CD4-positive, alpha-beta T cell (primary cell): ENCODE data around the gene CCSER2. TPM values are rescaled to one million over a fixed set of nuclear protein-coding genes. Genes with fewer than 3 reads are reported as not detected.
"Not testable (repeated sequence)": the region's sequence is repeated elsewhere in the genome, so short reads cannot be mapped to it uniquely, and the experiment has no call there.

Experiments
- ATAC-seq: fragments of 200-7000 bp; cut with Tn5 transposase; one replicate; pipeline ENCODE4 v1.10.0; 2022; ENCODE audit warnings: mild to moderate bottlenecking; ENCODE audit not compliant: poor library complexity
- CTCF ChIA-PET: fragments of 350-600 bp; sonication (Branson Sonifier 250); formaldehyde crosslinking; loops from one replicate; lab custom pipeline; 2021; ENCODE audit warnings: antibody characterized with exemption, inconsistent platforms; lab: Charles Lee
- POLR2A ChIA-PET: fragments of 350-600 bp; sonication (Branson Sonifier 250); formaldehyde crosslinking; loops from one replicate; lab custom pipeline; 2021; ENCODE audit warnings: antibody characterized with exemption, inconsistent platforms; lab: Charles Lee
- DNase-seq, 14 experiments: peaks; one replicate each; pipeline ENCODE4 v3.0.0-alpha.2; 2013 to 2020; ENCODE audit warnings: mixed read lengths in 2 of 14
- H3K27ac ChIP-seq, 2 donors: one replicate each; pipeline versions ENCODE4 v1.5.1 to v1.7.0; 2013; ENCODE audit warnings: low read length in 2 of 2, low read depth in 1 of 2, mild to moderate bottlenecking in 1 of 2
- H3K27me3 ChIP-seq, 2 experiments: 1 replicate in 1 of 2; 2 replicates in 1 of 2; pipeline versions ENCODE4 v1.6.1 to v1.7.0; 2013; ENCODE audit warnings: low read length in 2 of 2, control low read depth in 1 of 2, mild to moderate bottlenecking in 1 of 2, moderate library complexity in 1 of 2; ENCODE audit not compliant: insufficient read depth in 2 of 2, control insufficient read depth in 1 of 2
- H3K36me3 ChIP-seq: one replicate; pipeline ENCODE4 v1.6.1; 2013; ENCODE audit warnings: low read length, control low read depth; ENCODE audit not compliant: insufficient read depth
- H3K4me1 ChIP-seq: one replicate; pipeline ENCODE4 v1.6.1; 2013; ENCODE audit warnings: low read length, control low read depth; ENCODE audit not compliant: insufficient read depth
- H3K4me3 ChIP-seq: one replicate; pipeline ENCODE4 v1.5.1; 2013; ENCODE audit warnings: mild to moderate bottlenecking, low read length, moderate library complexity
- H3K9me3 ChIP-seq, 2 experiments: 1 replicate in 1 of 2; 2 replicates in 1 of 2; pipeline versions ENCODE4 v1.6.1 to v1.7.0; 2013; ENCODE audit warnings: low read length in 2 of 2, mild to moderate bottlenecking in 2 of 2, control low read depth in 1 of 2, moderate library complexity in 1 of 2; ENCODE audit not compliant: control insufficient read depth in 1 of 2, insufficient read depth in 1 of 2
- H3K27ac Mint-ChIP-seq: one replicate; pipeline ENCODE4 v1.8.0; 2020; ENCODE audit warnings: mixed read lengths
- H3K27me3 Mint-ChIP-seq: one replicate; pipeline ENCODE4 v1.8.0; 2021; ENCODE audit warnings: mixed read lengths
- H3K36me3 Mint-ChIP-seq: one replicate; pipeline ENCODE4 v1.8.0; 2021; ENCODE audit warnings: low read depth, mixed read lengths
- H3K4me1 Mint-ChIP-seq: one replicate; pipeline ENCODE4 v1.8.0; 2021; ENCODE audit warnings: low read depth, mixed read lengths
- H3K4me3 Mint-ChIP-seq: one replicate; pipeline ENCODE4 v1.8.0; 2020; ENCODE audit warnings: mild to moderate bottlenecking, mixed read lengths
- H3K9me3 Mint-ChIP-seq: one replicate; pipeline ENCODE4 v1.8.0; 2020; ENCODE audit warnings: mixed read lengths
- intact Hi-C, 2 experiments: fragments of 100-400 bp; cut with DNase I in 1 of 2; cut with micrococcal nuclease in 1 of 2; formaldehyde crosslinking; loops; one replicate each; pipeline versions ENCODE4 v1.15.1 to v1.9.0; 2023 to 2025; cut with DNase I, micrococcal nuclease
- total RNA-seq, 174 experiments: library from RNA in 2 of 174; stranded (reverse) in 2 of 174; gene quantifications; one replicate each; pipeline ENCODE4 v1.2.3 and lab custom pipeline; 2021 to 2026
- TF ChIP-seq, protein P1 (sequence below): fragments of 200-600 bp; IDR thresholded peaks from one replicate; pipeline ENCODE4 v1.8.0; 2022; ENCODE audit warnings: antibody characterized with exemption, mild to moderate bottlenecking

Gene CCSER2
- total RNA-seq, 2 experiments from 2014 or later: 134 to 148 TPM

DNA sequence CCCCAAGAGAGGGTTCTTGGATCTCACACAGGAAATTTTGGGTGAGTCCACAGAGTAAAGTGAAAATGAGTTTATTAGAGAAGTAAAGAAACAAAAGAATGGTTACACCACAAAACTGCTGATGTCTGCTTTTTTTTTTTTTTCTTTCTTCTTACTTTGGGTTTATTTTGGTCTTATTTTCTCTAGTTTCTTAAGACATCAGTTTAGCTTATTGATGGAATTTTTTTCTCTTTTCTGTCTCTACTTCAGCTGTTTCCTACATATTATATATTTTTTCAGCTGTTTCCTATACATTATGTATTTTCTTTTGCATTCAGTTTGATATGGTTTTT is 166.4 kb downstream of the CCSER2 start:
- ChIA-PET CTCF (no interaction called here), POLR2A (no interaction called here)
- TF ChIP-seq, protein P1, sequence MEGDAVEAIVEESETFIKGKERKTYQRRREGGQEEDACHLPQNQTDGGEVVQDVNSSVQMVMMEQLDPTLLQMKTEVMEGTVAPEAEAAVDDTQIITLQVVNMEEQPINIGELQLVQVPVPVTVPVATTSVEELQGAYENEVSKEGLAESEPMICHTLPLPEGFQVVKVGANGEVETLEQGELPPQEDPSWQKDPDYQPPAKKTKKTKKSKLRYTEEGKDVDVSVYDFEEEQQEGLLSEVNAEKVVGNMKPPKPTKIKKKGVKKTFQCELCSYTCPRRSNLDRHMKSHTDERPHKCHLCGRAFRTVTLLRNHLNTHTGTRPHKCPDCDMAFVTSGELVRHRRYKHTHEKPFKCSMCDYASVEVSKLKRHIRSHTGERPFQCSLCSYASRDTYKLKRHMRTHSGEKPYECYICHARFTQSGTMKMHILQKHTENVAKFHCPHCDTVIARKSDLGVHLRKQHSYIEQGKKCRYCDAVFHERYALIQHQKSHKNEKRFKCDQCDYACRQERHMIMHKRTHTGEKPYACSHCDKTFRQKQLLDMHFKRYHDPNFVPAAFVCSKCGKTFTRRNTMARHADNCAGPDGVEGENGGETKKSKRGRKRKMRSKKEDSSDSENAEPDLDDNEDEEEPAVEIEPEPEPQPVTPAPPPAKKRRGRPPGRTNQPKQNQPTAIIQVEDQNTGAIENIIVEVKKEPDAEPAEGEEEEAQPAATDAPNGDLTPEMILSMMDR: no peak
- Histone ChIP-seq H3K9me3 (no peaks in the 10 kb centered on the region), H3K27me3 (no peaks in the 10 kb centered on the region), H3K4me1 (no peaks in the 10 kb centered on the region), H3K4me3 (no peak overlapping the region), H3K36me3 (peaks cover 3% of the 10 kb centered on the region), H3K27ac (no peak overlapping the region)
- Mint-ChIP-seq H3K9me3 (no peaks in the 10 kb centered on the region), H3K4me3 (no peak overlapping the region), H3K36me3 (peaks cover 56% of the 10 kb centered on the region), H3K27ac (no peak overlapping the region), H3K27me3 (no peaks in the 10 kb centered on the region), H3K4me1 (peaks cover 49% of the 10 kb centered on the region)
- intact Hi-C loops: no loop called here
- no peak for ATAC-seq
- DNase-seq: no peak

DNA sequence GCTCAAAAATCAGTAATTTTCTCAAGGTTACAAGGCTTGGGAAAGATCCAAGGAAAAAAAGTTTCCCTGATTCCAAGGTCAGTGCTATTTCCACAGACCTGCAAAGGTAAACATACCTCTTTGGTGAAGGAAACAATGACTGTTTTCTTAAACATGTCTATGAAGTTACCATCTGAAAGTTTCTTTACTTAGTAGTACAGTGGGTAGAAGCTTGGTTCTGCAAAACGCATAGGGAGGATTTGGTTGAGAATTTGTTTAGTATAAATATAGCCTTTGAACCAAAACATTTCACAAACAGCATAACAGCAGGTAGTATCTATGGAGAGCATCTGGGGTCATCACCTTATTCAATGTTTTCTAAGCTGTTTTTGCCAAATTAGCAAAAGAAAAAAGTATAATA is 169.6 kb downstream of the CCSER2 start:
- intact Hi-C loops: no loop called here
- no peak overlapping the region for H3K27ac Mint-ChIP-seq
- Histone ChIP-seq H3K4me1 (no peaks in the 10 kb centered on the region), H3K36me3 (peaks cover 5% of the 10 kb centered on the region), H3K9me3 (no peaks in the 10 kb centered on the region), H3K4me3 (no peak overlapping the region), H3K27ac (no peak overlapping the region), H3K27me3 (no peaks in the 10 kb centered on the region)
- no peaks in the 10 kb centered on the region for H3K27me3 Mint-ChIP-seq
- no peak for DNase-seq
- ChIA-PET POLR2A (no interaction called here), CTCF (interaction anchor here (1.2 kb wide), 1 partner anchor 19 kb away, joined by 4 read pairs; no protein-coding TSS in a partner anchor)
- TF ChIP-seq, protein P1: no peak
- H3K36me3 Mint-ChIP-seq: peaks cover 36% of the 10 kb centered on the region
- ATAC-seq: no peak
- peaks cover 28% of the 10 kb centered on the region for H3K4me1 Mint-ChIP-seq
- H3K4me3 Mint-ChIP-seq: no peak overlapping the region
- no peaks in the 10 kb centered on the region for H3K9me3 Mint-ChIP-seq

DNA sequence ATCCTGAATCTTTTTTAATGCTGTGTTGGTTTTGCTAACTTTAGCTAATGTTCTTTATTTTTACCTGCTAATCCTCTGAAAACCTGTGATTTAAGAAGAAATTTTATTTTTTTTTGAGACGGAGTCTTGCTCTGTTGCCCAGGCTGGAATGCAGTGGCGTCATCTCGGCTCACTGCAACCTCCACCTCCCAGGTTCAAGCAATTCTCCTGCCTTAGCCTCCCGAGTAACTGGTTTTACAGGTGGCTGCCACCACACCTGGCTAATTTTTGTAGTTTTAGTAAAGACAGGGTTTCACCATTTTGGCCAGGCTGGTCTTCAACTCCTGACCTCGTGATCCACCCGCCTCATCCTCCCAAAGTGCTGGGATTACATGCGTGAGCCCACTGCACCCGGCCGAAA is 170.7 kb downstream of the CCSER2 start:
- H3K36me3 ChIP-seq, H3K27ac Mint-ChIP-seq, H3K4me3 ChIP-seq, POLR2A ChIA-PET, ATAC-seq, H3K9me3 ChIP-seq, DNase-seq, H3K27ac ChIP-seq, H3K4me1 ChIP-seq, H3K27me3 ChIP-seq, H3K27me3 Mint-ChIP-seq, intact Hi-C loops, H3K4me3 Mint-ChIP-seq, H3K9me3 Mint-ChIP-seq: not testable (repeated sequence)
- CTCF ChIA-PET: interaction anchor here (1.2 kb wide), 1 partner anchor 20 kb away, joined by 4 read pairs; no protein-coding TSS in a partner anchor
- peaks cover 22% of the 10 kb centered on the region for H3K4me1 Mint-ChIP-seq
- H3K36me3 Mint-ChIP-seq: peaks cover 32% of the 10 kb centered on the region

DNA sequence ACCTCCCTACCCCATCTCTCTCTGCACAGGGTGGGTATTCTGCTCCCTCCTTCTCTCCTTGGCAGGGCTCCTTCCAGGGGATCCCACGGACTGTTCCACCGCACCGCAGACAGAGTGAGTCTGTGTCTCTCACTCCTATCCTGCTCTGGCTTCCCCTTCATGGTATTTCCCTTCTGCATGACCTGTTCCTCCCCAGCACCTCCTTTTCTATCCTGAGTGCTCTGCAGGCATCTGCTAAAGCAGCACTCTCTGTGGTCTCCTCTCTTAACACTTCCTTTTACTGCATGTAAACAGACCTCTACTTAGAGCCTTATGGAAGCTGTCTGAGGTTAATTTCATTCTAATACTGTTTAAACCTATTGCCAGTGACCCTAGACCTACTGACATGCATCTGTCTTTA is 171.5 kb downstream of the CCSER2 start:
- Histone ChIP-seq H3K27ac (no peak overlapping the region), H3K4me1 (no peaks in the 10 kb centered on the region), H3K36me3 (peaks cover 3% of the 10 kb centered on the region), H3K4me3 (no peak overlapping the region), H3K9me3 (no peaks in the 10 kb centered on the region), H3K27me3 (no peaks in the 10 kb centered on the region)
- ChIA-PET POLR2A (no interaction called here), CTCF (interaction anchor here (0.6 kb wide), 1 partner anchor 161 kb away, joined by 3 read pairs; no protein-coding TSS in a partner anchor)
- TF ChIP-seq, protein P1: no peak
- Mint-ChIP-seq H3K27me3 (no peaks in the 10 kb centered on the region), H3K4me1 (peaks cover 13% of the 10 kb centered on the region), H3K9me3 (no peaks in the 10 kb centered on the region), H3K4me3 (no peak overlapping the region), H3K27ac (no peak overlapping the region), H3K36me3 (peaks cover 25% of the 10 kb centered on the region)
- ATAC-seq (no peak), DNase-seq (no peak)
- intact Hi-C loops: no loop called here
